ENCODE results near the gene HOMER2.

The HOMER2 gene

GRCh38 chr15:82890995-82891390 is 61.5 kb downstream of the HOMER2 start:
- Histone ChIP-seq H3K4me2 (ENCODE audit: low read length) (no peak overlapping the region), H3K4me3 (ENCODE audit: low read length) (no peak overlapping the region), H3K27me3 (ENCODE audit: control insufficient read depth, insufficient read depth, low read length) (no peaks in the 10 kb centered on the region), H3K4me1 (ENCODE audit: control insufficient read depth, insufficient read depth, low read length) (peaks cover 5% of the 10 kb centered on the region), H3K36me3 (ENCODE audit: insufficient read depth, low read length) (no peaks in the 10 kb centered on the region), H3K9me3 (replicated peaks; ENCODE audit: low read length) (no peaks in the 10 kb centered on the region), H3K9ac (ENCODE audit: low read depth, low read length) (no peak overlapping the region)

- no peak overlapping the region for H3K9ac ChIP-seq (ENCODE audit: low read depth, low read length)
- H3K4me3 ChIP-seq (ENCODE audit: low read length) = no peak overlapping the region
- H3K27me3 ChIP-seq (ENCODE audit: control insufficient read depth, insufficient read depth, low read length) = no peaks in the 10 kb centered on the region
- H3K36me3 ChIP-seq (ENCODE audit: insufficient read depth, low read length) = no peaks in the 10 kb centered on the region
- peaks cover 3% of the 10 kb centered on the region for H3K4me1 ChIP-seq (ENCODE audit: control insufficient read depth, insufficient read depth, low read length)
- no peak overlapping the region for H3K4me2 ChIP-seq (ENCODE audit: low read length)
- no peaks in the 10 kb centered on the region for H3K9me3 ChIP-seq (replicated peaks; ENCODE audit: low read length)
Measured at GRCh38 chr15:82890338-82890994, 62.1 kb downstream of the HOMER2 start.

DNA sequence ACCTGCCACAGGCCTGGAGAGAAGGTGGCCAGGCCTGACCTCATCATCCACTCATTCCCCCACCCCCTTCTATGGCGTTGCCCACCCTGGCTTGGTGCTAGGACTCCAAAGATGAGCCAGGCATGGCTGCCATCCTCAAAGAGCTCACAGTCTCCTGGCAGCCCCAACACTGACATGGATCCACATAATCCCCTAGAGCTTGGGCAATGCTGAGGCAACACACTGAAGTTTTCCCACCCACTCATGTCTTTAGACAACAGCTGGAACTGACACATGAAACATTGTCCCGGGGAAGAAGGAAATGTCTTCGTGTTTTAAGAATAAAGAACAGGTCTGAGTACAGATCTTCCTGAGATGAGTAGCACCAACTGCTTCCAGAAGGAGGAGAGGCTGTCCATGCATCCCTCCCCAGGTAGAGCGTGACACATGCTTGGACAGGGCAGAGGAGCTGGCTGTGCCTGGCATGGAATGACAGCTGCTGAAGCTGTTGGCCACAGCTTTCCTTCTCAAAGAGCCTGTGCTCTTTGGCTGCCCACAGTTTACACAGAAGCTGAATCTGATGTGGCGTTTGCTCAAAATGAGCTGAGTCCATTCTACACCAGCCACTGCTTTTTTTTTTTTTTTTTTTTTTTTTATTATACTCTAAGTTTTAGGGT is 70.1 kb downstream of the HOMER2 start:
- Histone ChIP-seq H3K4me1 (ENCODE audit: control insufficient read depth, insufficient read depth, low read length) (no peaks in the 10 kb centered on the region), H3K9me3 (replicated peaks; ENCODE audit: low read length) (no peaks in the 10 kb centered on the region), H3K4me3 (ENCODE audit: low read length) (no peak overlapping the region), H3K4me2 (ENCODE audit: low read length) (no peak overlapping the region), H3K27me3 (ENCODE audit: control insufficient read depth, insufficient read depth, low read length) (no peaks in the 10 kb centered on the region), H3K36me3 (ENCODE audit: insufficient read depth, low read length) (no peaks in the 10 kb centered on the region), H3K9ac (ENCODE audit: low read depth, low read length) (no peak overlapping the region)

DNA sequence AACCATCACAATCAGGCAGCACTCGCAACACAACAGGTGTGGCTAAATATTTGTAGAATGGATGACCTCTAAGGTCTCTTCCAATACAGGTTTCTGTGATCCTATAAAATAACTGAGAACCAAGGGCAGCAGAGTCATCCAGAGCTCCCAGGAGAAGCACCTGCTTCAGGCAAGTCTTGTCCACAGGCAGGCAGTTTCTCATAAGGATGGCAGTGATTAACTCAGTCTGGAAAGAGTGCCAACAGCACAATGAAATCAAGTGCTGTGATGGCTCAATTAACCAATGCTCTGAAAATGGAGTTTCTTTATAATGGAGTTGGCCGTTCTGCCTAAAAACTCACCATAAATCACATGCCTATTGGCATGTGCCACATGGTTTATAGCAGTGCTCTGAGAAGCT is 70.8 kb downstream of the HOMER2 start:
- H3K9me3 ChIP-seq (replicated peaks; ENCODE audit: low read length) = no peaks in the 10 kb centered on the region
- no peak overlapping the region for H3K4me2 ChIP-seq (ENCODE audit: low read length)
- H3K27me3 ChIP-seq (ENCODE audit: control insufficient read depth, insufficient read depth, low read length) = no peaks in the 10 kb centered on the region
- no peaks in the 10 kb centered on the region for H3K36me3 ChIP-seq (ENCODE audit: insufficient read depth, low read length)
- H3K9ac ChIP-seq (ENCODE audit: low read depth, low read length) = no peak overlapping the region
- no peaks in the 10 kb centered on the region for H3K4me1 ChIP-seq (ENCODE audit: control insufficient read depth, insufficient read depth, low read length)
- no peak overlapping the region for H3K4me3 ChIP-seq (ENCODE audit: low read length)

- Histone ChIP-seq H3K27me3 (ENCODE audit: control insufficient read depth, insufficient read depth, low read length) (no peaks in the 10 kb centered on the region), H3K9me3 (replicated peaks; ENCODE audit: low read length) (no peaks in the 10 kb centered on the region), H3K4me3 (ENCODE audit: low read length) (no peak overlapping the region), H3K4me1 (ENCODE audit: control insufficient read depth, insufficient read depth, low read length) (peaks cover 5% of the 10 kb centered on the region), H3K9ac (ENCODE audit: low read depth, low read length) (no peak overlapping the region), H3K36me3 (ENCODE audit: insufficient read depth, low read length) (no peaks in the 10 kb centered on the region), H3K4me2 (ENCODE audit: low read length) (no peak overlapping the region)
Measured at GRCh38 chr15:82880704-82881103, 71.8 kb downstream of the HOMER2 start.

DNA sequence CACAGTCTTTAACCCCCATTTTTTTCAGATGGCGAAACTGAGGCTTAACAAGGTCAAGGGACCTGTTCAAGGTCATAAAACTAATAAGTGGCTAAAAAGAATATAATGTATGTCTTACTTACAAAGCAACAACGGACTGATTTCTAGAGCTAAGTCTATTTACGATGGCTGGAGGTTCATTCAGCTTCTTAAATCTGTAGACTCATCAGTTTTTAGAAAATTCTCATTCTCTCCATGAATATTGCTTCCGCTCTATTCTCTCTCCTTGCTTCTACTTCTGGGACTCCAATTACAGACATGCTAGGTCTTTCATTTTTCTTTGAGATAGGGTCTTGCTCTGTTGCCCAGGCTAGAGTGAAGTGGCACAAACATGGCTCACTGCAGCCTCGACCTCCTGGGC is 74.2 kb downstream of the HOMER2 start:
- H3K4me1 ChIP-seq (ENCODE audit: control insufficient read depth, insufficient read depth, low read length) = peaks cover 15% of the 10 kb centered on the region
- H3K9ac ChIP-seq (ENCODE audit: low read depth, low read length) = no peak overlapping the region
- no peaks in the 10 kb centered on the region for H3K36me3 ChIP-seq (ENCODE audit: insufficient read depth, low read length)
- H3K4me3 ChIP-seq (ENCODE audit: low read length) = no peak overlapping the region
- no peaks in the 10 kb centered on the region for H3K9me3 ChIP-seq (replicated peaks; ENCODE audit: low read length)
- no peak overlapping the region for H3K4me2 ChIP-seq (ENCODE audit: low read length)
- H3K27me3 ChIP-seq (ENCODE audit: control insufficient read depth, insufficient read depth, low read length) = no peaks in the 10 kb centered on the region

DNA sequence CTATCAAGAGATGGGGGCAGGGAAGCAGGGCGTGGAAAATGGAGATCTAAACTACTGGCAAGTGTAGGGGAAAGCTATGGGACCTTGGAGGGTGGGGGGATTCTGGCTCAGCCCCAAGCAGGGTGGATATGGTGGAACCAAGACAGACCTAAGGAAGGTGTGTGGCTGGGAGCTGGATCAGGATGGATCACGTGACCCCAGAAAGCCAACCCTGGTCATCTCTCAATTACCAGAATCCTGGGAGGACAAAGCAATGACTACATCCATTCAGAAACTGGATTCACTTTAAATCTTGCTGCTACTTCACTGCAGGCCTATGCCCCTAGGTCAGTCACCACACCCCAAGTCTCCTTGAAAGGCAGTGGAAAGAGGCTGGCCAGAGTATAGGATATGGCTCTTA is 74.7 kb downstream of the HOMER2 start:
- no peaks in the 10 kb centered on the region for H3K9me3 ChIP-seq (replicated peaks; ENCODE audit: low read length)
- H3K4me2 ChIP-seq (ENCODE audit: low read length) = no peak overlapping the region
- peaks cover 15% of the 10 kb centered on the region for H3K4me1 ChIP-seq (ENCODE audit: control insufficient read depth, insufficient read depth, low read length)
- no peak overlapping the region for H3K4me3 ChIP-seq (ENCODE audit: low read length)
- H3K27me3 ChIP-seq (ENCODE audit: control insufficient read depth, insufficient read depth, low read length) = no peaks in the 10 kb centered on the region
- no peak overlapping the region for H3K9ac ChIP-seq (ENCODE audit: low read depth, low read length)
- H3K36me3 ChIP-seq (ENCODE audit: insufficient read depth, low read length) = no peaks in the 10 kb centered on the region

DNA sequence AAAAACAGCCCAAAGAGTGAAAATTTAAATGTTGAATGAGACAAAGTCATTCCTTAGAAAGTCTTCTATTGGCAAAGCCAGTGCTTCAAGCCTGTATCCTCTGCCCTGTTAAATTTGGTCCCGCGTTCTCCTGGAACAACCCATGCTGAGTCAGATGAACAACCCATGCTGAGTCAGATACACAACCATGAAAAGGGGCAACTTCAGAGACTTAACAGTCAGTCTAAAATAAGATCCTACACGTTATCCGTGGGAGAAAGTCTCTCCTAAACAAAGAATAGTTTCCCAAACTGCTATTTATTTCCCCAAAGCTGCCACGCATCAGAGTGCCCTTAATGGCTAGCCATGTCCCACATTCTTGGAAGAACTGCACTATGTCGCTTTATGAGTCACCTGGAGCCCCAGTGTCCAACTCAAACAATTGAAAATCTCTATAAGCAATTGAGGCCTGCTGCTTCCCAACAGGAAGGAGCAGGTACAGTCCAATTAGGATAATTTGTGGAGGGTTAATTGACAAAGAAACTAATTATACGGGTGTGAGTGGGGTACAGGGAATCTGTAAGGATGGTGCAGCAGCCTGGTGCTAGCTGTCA is 77.0 kb downstream of the HOMER2 start:
- peak overlapping the region; percentile 68 for H3K4me2 ChIP-seq (ENCODE audit: low read length)
- peaks cover 19% of the 10 kb centered on the region for H3K4me1 ChIP-seq (ENCODE audit: control insufficient read depth, insufficient read depth, low read length)
- peak overlapping the region; percentile 27 for H3K4me3 ChIP-seq (ENCODE audit: low read length)
- no peaks in the 10 kb centered on the region for H3K27me3 ChIP-seq (ENCODE audit: control insufficient read depth, insufficient read depth, low read length)
- H3K9ac ChIP-seq (ENCODE audit: low read depth, low read length) = no peak overlapping the region
- H3K9me3 ChIP-seq (replicated peaks; ENCODE audit: low read length) = no peaks in the 10 kb centered on the region
- no peaks in the 10 kb centered on the region for H3K36me3 ChIP-seq (ENCODE audit: insufficient read depth, low read length)

GRCh38 chr15:82874961-82875360 is 77.6 kb downstream of the HOMER2 start:
- Histone ChIP-seq H3K36me3 (ENCODE audit: insufficient read depth, low read length) (no peaks in the 10 kb centered on the region), H3K4me1 (ENCODE audit: control insufficient read depth, insufficient read depth, low read length) (peaks cover 19% of the 10 kb centered on the region), H3K27me3 (ENCODE audit: control insufficient read depth, insufficient read depth, low read length) (no peaks in the 10 kb centered on the region), H3K4me2 (ENCODE audit: low read length) (peak overlapping the region; percentile 68), H3K9ac (ENCODE audit: low read depth, low read length) (no peak overlapping the region), H3K4me3 (ENCODE audit: low read length) (no peak overlapping the region), H3K9me3 (replicated peaks; ENCODE audit: low read length) (no peaks in the 10 kb centered on the region)

GRCh38 chr15:82874267-82874666 is 78.3 kb downstream of the HOMER2 start:
- H3K4me3 ChIP-seq (ENCODE audit: low read length) = no peak overlapping the region

DNA sequence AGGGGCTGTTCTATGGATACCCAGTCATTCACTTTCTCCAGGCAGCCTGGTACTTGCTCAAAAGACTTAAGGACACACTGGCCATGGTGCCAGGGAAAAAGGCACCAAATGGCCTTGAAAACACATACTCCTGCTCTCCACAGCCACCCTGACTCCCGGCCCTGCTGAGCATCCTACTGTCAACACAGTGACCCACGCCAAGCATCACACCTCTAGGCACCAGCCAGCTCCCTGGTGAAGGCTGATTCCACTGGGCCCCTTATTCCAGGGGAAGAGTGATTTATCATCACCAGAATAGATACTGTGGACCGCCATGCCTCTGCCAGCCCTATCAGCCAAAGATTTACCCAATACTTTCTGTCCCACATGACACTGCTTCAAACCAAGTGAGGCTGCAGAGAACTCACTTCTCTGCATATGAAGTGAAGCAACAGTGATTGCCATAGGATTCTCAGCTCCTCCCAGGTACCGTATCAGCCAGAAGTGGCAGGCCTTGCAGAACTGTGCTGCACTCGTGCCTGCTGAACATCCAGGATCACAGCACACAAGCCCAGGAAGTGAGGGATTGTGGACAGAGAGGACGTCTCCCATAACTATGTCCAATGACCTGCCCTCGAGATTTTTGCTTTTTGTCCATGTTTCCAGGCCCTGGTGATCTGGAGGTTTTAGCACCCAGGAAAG is 79.4 kb downstream of the HOMER2 start:
- H3K27me3 ChIP-seq (ENCODE audit: control insufficient read depth, insufficient read depth, low read length) = no peaks in the 10 kb centered on the region
- H3K4me3 ChIP-seq (ENCODE audit: low read length) = no peak overlapping the region
- peaks cover 19% of the 10 kb centered on the region for H3K4me1 ChIP-seq (ENCODE audit: control insufficient read depth, insufficient read depth, low read length)
- H3K9me3 ChIP-seq (replicated peaks; ENCODE audit: low read length) = no peaks in the 10 kb centered on the region
- H3K9ac ChIP-seq (ENCODE audit: low read depth, low read length) = no peak overlapping the region
- no peaks in the 10 kb centered on the region for H3K36me3 ChIP-seq (ENCODE audit: insufficient read depth, low read length)
- no peak overlapping the region for H3K4me2 ChIP-seq (ENCODE audit: low read length)

More at GRCh38 chr15:82874267-82874666, 78.3 kb downstream of the HOMER2 start:
- H3K9ac ChIP-seq (ENCODE audit: low read depth, low read length) = no peak overlapping the region
- peaks cover 19% of the 10 kb centered on the region for H3K4me1 ChIP-seq (ENCODE audit: control insufficient read depth, insufficient read depth, low read length)
- no peaks in the 10 kb centered on the region for H3K27me3 ChIP-seq (ENCODE audit: control insufficient read depth, insufficient read depth, low read length)
- no peaks in the 10 kb centered on the region for H3K9me3 ChIP-seq (replicated peaks; ENCODE audit: low read length)
- H3K4me2 ChIP-seq (ENCODE audit: low read length) = no peak overlapping the region
- H3K36me3 ChIP-seq (ENCODE audit: insufficient read depth, low read length) = no peaks in the 10 kb centered on the region
